HG03520 (cell line): Measurements from ENCODE around the gene INTS3.

Experiments
- ATAC-seq: cut with Tn5 transposase; IDR thresholded peaks from one replicate; pipeline ENCODE4 v1.9.1; 2021; ENCODE audit warnings: mild to moderate bottlenecking, moderate library complexity; ENCODE audit not compliant: unreplicated experiment

INTS3 gene

GRCh38 chr1:153795934-153796785 is 68.3 kb downstream of the INTS3 start:
- no peak for ATAC-seq

- ATAC-seq: peak; percentile 52
These were observed 69.2 kb downstream of the INTS3 start for GRCh38 chr1:153796786-153797659.

DNA sequence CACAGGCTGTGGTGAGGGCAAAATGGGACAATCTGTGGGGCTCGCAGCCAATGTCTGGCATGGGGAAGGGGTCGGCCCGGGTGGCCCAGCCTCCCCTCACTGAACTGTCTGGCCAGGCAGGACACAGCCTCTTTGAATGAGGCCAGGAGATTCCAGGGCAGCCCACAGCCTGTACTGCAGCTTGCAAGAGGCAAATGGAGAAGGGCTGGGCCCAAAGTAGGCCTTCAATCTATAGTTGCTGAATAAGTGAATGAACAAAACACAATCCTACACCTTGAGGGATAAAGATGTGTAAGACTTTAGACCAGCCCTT is 70.6 kb downstream of the INTS3 start:
- no peak for ATAC-seq

DNA sequence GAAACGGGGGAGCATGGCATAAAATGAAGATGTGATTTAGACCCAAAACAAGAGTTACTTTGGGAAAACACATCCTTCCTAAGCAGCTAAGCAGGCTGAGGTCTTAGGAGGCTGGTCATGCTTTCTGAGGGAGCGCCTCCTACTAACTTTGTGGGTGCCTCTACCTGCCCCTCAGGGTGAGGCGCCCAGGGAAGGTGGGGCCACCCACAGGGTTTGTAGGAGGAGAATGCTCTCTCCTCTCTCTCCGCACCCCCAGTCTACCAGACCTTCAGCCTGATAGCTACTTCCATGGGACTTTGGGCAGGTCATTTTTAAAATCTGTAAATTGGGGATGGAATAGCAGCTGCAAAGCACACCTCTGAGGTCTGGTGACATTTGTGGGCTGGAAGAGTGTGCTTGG is 71.2 kb downstream of the INTS3 start:
- no peak for ATAC-seq

- no peak for ATAC-seq
These were observed 72.0 kb downstream of the INTS3 start for GRCh38 chr1:153799566-153800465.

GRCh38 chr1:153800516-153800915 is 72.7 kb downstream of the INTS3 start:
- ATAC-seq: no peak

GRCh38 chr1:153801028-153801625 is 73.3 kb downstream of the INTS3 start:
- no peak for ATAC-seq

- ATAC-seq: no peak
These were observed 74.2 kb downstream of the INTS3 start for GRCh38 chr1:153801786-153802697.

DNA sequence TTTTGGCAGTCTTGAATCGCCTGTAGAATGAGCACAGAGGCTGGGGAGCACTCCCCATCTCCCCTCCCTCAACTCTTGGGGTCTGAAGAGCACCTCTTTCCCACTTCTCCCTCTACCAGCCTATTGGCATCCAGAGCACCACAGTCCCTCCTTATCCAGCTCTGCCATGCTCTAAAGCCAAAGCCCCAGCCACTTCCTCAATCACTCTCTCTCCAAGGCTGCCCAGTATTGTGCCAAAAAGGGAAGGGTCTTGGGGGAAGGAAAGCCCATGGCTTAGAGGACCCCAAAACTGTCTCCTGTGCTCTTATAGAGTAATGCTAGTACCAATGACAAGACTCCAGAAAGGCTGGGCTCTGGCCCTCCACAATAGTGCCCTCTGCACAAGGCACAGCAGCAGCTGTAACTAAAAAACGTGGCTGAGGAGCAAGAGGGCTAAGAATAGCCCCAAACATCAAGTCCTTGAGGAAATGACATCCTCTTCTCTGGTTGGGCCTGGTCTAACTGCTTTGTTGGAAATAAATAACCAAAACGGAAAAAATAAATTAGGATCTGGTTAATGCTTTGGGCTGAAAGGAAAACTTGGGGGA is 75.7 kb downstream of the INTS3 start:
- no peak for ATAC-seq

GRCh38 chr1:153804112-153804511 is 76.3 kb downstream of the INTS3 start:
- ATAC-seq: no peak

DNA sequence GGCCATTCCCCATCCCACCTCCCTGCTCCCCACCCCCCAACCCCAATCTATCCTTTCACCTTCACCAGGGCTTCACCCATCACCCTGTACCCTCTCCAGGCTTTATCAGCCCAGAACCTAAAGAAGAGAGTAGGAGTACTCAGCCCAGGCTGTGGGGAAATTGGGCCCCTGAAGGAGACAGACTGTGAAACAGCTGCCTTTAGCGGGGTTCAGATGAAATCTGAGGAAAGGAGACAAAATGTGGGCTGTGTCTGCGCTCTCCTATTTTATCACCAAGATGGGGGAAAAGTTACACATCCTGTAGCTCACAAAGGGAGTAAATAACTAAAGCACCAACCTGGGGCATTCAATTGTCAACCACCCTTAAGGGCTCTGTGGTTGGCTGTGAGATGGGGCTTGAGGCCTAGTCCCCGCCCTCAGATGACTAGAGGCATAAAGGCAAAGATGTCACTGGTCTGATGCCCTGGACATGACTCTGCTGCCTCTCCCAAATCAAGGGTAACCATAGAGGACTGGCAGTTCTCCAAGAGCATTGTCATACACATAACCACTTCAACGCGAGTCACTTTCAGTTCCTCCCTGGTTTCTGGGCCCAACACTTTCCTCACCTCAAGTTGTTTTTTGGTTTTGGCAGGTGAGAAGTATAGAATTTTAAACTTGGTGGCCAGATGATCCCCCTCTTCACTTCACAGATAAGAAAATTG is 77.3 kb downstream of the INTS3 start:
- ATAC-seq: peak; percentile 84

DNA sequence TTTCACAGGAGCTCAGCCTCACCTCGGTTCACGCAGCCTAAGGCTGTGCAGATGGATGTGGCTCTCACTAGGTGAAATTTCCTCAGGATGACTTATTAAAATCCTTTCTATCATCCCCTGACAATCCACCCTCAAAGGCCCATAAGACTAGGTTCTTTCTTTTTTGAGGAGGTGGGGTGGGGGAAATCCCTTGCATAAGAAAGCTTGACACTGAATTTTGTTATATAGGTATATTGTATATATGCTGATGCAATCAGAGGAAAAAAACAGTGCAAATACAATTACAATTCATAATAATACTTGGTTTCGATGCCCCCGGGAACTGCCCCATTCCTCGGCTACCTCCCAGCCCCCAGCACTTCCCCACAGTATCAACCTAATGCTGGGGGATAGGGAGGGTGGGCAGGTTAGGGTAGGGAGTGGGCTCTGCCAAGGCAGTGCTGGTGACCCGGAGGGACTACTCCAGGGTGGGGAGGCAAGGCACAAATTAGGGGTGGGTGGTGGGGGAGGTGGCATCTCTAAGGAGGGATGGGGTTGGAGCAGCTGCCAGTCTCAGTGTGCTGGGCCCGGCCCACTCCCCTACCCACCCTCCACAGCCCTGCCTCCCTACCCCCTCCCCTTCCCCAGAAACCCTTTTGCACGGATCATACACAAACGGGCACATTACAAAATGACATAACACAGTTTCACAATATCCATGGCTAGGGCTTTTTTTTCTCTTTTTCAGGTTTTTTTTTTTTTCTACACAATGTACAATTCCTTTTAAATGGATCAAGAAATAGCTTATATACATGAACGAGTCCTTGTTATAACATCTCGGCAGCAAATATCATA is 78.3 kb downstream of the INTS3 start:
- no peak for ATAC-seq

DNA sequence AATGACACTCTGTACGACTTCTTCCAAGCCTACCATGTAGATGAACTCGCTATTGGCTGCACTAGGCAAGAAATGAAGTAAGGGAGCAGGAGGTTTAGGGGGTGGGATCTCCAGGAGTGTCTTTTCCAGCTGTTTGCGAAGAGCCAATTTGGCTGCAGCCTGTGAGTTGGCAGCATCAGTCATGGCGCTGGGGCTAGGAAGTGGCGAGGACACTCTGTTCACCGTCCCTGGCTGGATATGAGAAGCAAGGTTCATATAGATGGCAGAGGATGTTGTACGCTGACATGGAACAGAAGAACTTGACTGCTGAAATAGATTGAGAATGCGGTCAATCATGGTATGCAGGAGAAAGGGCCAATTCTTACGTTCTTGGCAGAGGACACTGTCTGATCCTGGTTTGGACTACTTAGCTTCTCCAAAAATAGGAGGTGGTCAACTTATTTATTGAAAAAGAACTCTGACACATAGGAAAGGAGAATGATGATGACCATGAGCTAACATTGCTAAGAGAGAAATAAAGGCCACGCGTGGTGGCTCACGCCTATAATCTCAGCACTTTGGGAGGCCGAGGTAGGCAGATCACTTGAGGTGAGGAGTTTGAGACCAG is 88.5 kb downstream of the INTS3 start:
- ATAC-seq: no peak

GRCh38 chr1:153818876-153819275 is 91.0 kb downstream of the INTS3 start:
- no peak for ATAC-seq
